GM21576 (cell line): ENCODE data around the gene GREM2.

ENCODE experiments used
- ATAC-seq: cut with Tn5 transposase; IDR thresholded peaks from one replicate; pipeline ENCODE4 v1.9.1; 2021; ENCODE audit warnings: mild to moderate bottlenecking, moderate library complexity; ENCODE audit not compliant: unreplicated experiment

GREM2 gene

GRCh38 chr1:240462766-240463395 is 149.1 kb downstream of the GREM2 start:
- no peak for ATAC-seq

- no peak for ATAC-seq
Measured at GRCh38 chr1:240462277-240462676, 149.7 kb downstream of the GREM2 start.

- no peak for ATAC-seq
Measured at GRCh38 chr1:240457203-240457602, 154.8 kb downstream of the GREM2 start.

GRCh38 chr1:240455228-240455821 is 156.6 kb downstream of the GREM2 start:
- no peak for ATAC-seq

- no peak for ATAC-seq
Measured at GRCh38 chr1:240445369-240445768, 166.6 kb downstream of the GREM2 start.

- ATAC-seq: no peak
Measured at GRCh38 chr1:240441669-240442068, 170.3 kb downstream of the GREM2 start.
